Choroid plexus epithelial cell (primary cell): Measurements from ENCODE around the gene HMGN2.

Experiments
- DNase-seq: peaks from one replicate; pipeline ENCODE4 v3.0.0-alpha.2; 2010; ENCODE audit warnings: low read depth
- H3K4me3 ChIP-seq: 2 replicates; pipeline ENCODE4 v1.5.1; 2011; ENCODE audit warnings: low read depth, mild to moderate bottlenecking, control low read depth, low read length, moderate library complexity
- CTCF ChIP-seq: conservative IDR thresholded peaks from 2 replicates; pipeline ENCODE4 v1.5.1; 2011; ENCODE audit warnings: low read depth, mild to moderate bottlenecking, control low read depth, inconsistent platforms, low read length, moderate library complexity

Gene HMGN2

GRCh38 chr1:26476958-26477357 is 4.7 kb downstream of the HMGN2 start:
- no peak for DNase-seq
- no peak for TF ChIP-seq CTCF
- H3K4me3 ChIP-seq: no peak overlapping the region

DNA sequence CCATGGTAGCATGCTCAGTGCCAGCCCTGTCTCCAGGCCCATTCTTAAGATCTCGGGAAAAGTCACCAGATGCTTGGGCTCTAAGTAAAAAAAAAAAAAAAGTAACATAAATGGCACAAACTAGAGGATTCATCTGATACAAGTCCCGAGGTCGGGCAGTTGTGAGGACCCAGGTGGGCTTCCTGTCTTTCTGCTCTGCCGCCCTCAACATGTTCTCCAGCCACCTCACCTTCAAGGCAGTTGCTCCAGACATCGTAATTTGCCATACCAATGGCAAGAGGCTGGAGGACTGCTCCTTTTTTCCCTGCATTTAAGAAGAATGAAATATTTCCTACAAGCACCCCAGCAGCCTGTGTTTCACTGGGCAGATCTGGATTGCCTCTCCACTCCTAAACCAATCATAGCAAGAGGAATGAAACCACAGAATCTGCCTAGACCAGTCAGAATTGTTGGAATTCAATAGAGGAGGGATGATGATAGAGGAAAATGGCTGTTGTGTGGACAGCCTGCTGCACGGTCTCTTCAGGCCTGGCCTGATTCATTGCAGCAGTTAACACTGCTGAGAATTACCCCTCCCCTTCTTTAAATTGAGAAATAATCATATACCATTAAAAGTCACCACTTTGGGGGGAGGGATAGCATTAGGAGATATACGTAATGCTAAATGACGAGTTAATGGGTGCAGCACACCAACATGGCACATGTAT is 5.4 kb downstream of the HMGN2 start:
- peak; percentile 33 for DNase-seq
- no peak overlapping the region for H3K4me3 ChIP-seq
- TF ChIP-seq CTCF: no peak

- no peak for DNase-seq
These were observed 5.9 kb downstream of the HMGN2 start for GRCh38 chr1:26478159-26478558.

DNA sequence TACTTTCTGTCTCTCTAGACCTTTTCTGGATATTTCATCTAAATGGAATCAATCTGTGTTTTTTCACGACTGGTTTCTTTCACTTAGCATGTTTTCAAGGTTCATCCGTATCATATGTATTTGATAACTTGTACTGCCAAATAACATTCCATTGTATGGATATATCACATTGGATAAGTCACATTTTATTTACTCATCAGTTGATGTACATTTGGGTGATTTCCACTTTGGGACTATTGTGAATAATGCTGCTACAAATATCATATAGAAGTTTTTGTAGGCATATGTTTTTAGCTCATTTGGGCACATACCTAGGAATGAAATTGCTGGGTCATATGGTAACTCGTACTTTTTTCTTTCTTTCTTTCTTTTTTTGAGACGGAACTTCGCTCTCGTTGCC is 6.7 kb downstream of the HMGN2 start:
- no peak for DNase-seq
- TF ChIP-seq CTCF: no peak
- no peak overlapping the region for H3K4me3 ChIP-seq

More at GRCh38 chr1:26478159-26478558, 5.9 kb downstream of the HMGN2 start:
- TF ChIP-seq CTCF: no peak
- no peak overlapping the region for H3K4me3 ChIP-seq

GRCh38 chr1:26482921-26483320 is 10.7 kb downstream of the HMGN2 start:
- H3K4me3 ChIP-seq: no peak overlapping the region
- TF ChIP-seq CTCF: no peak
- peak; percentile 22 for DNase-seq

DNA sequence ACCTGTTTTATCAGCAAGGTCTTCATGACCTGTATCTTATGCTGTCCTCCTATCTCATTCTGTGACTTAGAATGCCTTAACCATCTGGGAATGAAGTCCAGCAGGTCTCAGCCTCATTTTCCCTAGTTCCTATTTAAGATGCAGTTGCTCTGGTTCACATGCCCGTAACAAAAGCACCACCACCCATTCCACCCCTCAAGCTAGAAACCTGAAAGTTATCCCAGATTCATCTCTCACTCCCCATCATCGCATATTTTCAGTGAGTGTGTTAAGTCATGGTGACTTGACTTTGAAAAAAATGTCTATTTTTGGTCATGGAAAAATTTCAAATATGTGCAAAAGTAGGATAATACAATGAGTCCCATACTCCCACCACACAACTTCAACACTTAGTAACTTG is 11.7 kb downstream of the HMGN2 start:
- no peak overlapping the region for H3K4me3 ChIP-seq
- DNase-seq: peak; percentile 31
- no peak for TF ChIP-seq CTCF

GRCh38 chr1:26490155-26490554 is 17.9 kb downstream of the HMGN2 start:
- no peak for DNase-seq
- no peak for TF ChIP-seq CTCF

More at GRCh38 chr1:26490155-26490554, 17.9 kb downstream of the HMGN2 start:
- H3K4me3 ChIP-seq: no peak overlapping the region
